ENCODE results near the gene NAPSA.
"Not testable (repeated sequence)": the region's sequence is repeated elsewhere in the genome, so short reads cannot be mapped to it uniquely, and the experiment has no call there.

NAPSA gene

DNA sequence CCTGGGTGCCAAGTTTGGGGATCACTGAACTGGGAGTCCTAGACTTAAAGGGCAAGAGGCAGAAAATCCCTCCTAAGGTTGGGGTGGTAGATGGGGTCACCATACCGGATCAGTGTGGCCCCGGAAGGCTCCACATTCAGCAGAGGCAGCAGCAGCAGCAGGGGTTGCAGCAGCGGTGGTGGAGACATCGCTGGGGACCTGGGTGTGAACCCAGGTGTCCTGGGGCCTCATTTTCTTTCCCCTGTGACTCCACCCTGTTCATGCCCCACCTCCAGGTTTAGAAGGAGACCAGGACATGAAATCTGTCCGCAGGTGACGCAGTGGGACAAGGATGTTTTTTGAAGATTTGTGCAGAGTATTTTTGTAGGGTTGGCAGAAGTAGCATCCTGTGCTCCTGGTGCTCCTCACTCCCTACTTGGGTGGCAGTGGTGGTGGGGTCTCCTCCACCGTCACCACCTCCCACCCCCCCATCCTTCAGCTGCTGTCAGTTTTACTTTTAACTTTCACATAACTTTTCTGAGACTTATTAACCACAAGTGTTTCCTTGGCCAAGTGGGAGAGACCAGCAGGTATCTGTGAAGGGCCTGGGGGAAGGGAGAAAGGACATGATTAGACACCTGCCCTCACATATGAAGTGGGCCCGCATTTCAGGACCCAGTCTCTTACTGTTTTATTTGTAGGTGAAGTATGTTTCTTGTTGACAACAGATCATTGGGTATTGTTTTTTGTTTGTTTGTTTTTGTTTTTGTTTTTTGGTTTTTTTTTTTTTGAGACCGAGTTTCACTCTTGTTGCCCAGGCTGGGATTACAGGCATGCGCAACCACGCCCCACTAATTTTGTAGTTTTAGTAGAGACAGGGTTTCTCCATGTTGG lies at the start of gene NAPSA:
Gene NAPSA (minus strand): TSS at position 206 of the 873 bp plus-strand sequence. CDS start 18 bp downstream, at position 188.
- no peak for DNase-seq

GRCh38 chr19:50413531-50413930 lies 48.1 kb upstream of the NAPSA start:
- no peak for DNase-seq

DNA sequence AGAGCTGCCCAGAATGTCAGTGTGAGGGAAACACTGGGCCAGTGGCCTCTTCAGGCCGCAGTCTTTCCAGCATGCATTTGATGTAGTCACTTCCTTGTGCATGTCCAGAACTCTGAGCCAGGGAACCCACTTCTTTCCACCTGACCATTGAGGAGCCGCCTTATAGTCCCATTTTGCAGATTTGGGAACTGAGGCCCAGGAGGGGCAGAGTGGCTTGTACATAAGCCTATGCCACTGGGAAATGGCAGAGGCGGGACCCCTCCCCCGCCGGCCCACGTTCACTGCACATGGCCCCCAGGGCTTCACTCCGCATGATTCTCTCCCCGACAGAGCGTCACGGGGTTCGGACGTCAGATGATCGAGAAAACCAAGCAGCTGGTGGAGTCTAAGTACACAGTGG lies 47.7 kb upstream of the NAPSA start:
- no peak for DNase-seq

DNA sequence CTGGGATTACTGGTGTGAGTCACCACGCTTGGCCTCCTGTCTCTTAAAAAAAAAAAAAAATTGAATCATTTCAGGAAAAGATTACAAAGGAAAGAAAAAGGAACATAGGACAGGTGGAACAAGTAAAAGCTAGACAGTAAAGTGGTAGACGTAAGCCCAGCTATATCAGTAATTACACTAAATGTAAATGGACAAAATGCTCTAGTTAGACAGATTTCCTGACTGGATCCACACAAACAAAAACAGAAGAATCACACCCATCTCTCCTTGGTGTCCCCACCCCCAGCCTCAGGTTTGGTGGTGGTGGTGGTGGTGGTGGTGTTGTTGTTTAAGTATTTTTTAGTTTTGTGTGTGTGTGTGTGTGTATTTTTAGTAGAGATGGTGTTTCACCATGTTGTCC lies 47.0 kb upstream of the NAPSA start:
- DNase-seq = no peak

DNA sequence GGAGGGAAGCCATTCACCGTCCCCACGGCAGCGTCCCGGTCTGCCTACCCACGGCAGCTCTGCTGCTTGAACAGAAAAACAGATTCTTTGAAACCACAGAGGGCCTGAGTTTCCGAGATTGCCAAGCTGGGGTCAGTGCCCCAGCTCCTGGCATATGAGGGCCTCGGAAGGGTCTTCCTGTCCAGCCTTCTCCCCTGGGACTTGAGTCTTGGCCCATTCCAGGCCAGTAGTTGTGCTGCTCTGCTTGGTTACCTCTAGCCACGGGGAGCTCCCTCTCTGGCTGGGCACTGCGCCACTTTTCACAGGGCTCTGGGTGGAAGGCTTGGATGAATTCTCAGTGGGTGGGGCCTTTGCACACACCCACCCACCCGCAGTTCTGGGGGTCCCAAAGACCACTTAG lies 44.7 kb upstream of the NAPSA start:
- no peak for DNase-seq

DNA sequence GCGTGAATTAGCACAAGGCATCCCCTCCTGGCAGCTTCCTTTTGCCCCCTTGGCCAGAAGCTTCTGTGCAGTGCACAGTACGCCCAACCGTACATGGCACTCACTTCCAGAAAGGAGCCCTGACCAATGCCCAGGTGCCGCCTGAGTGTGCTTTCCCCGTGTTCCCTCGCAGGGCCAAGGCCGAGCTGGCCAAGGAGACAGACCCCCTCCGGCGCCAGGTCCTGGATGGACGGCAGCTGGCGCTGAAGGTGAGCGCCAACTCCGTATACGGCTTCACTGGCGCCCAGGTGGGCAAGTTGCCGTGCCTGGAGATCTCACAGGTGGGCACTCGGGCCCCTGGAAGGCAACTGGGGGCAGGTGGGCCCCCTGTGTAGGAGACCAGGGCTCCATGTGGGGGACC lies 43.9 kb upstream of the NAPSA start:
- DNase-seq = no peak

GRCh38 chr19:50406829-50407228 lies 41.4 kb upstream of the NAPSA start:
- no peak for DNase-seq

GRCh38 chr19:50406156-50406820 lies 40.8 kb upstream of the NAPSA start:
- DNase-seq = no peak

DNA sequence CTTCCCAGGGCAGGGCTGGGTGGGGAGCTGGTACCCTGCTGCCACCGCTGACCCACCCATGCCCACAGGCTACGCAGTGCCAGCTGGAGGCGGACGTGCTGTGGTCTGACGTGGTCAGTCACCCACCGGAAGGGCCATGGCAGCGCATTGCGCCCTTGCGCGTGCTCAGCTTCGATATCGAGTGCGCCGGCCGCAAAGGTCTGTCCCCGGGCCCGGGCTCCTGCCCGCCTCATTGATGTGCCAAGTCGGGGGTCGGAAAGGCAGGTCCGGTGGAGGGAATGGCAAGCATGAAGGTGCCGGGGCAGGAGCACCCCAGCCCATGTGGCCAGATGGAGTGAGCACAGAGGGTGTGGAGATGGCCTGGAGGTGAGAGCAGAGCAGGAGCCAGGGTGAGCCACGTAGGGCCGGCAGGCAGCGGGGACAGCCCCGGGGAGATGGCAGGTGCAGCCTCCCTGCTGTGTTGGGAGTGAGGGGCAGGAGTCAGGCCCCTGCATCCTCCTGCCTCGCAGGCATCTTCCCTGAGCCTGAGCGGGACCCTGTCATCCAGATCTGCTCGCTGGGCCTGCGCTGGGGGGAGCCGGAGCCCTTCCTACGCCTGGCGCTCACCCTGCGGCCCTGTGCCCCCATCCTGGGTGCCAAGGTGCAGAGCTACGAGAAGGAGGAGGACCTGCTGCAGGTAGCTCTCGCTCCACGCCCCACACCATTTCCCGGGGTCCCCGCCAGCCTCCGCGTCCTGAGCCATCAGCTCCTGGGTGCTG lies 37.3 kb upstream of the NAPSA start:
- no peak for DNase-seq

DNA sequence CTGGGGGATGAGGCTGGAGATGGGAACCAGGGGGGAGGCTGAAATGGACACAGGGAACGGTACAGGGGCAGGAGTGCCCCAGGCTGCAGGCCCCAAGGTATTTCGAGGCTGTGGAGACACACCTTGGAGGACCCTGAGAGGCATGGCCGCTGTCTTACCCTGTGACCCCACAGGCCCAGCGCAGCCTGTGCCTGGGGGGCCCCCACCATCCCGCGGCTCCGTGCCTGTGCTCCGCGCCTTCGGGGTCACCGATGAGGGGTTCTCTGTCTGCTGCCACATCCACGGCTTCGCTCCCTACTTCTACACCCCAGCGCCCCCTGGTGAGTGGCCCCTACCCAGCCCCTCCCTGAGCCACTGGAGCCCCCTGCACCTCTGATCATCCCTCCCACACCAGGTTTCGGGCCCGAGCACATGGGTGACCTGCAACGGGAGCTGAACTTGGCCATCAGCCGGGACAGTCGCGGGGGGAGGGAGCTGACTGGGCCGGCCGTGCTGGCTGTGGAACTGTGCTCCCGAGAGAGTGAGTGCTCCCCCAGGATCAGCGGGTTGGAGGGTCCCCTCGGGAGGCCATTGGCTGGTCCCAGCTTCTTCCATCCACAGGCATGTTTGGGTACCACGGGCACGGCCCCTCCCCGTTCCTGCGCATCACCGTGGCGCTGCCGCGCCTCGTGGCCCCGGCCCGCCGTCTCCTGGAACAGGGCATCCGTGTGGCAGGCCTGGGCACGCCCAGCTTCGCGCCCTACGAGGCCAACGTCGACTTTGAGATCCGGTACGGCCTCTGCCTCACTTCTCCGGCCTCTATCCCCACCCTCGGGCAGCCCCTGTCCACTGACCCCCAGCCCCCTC lies 36.4 kb upstream of the NAPSA start:
- no peak for DNase-seq

DNA sequence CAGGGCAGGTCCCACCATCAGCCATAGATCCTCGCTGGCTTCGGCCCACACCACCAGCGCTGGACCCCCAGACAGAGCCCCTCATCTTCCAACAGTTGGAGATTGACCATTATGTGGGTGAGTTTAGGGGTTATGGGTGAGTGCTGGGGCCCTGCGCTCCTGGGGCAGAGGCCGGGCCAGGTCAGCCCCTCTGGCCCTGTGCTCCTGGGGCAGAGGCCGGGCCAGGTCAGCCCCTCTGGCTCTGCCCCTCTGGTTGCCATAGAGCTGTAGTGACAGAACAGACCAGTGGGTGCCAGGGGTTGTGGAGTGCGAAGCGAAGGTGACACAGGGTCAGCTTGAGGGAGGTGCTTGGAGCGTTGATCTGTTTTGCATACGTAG lies 33.9 kb upstream of the NAPSA start:
- DNase-seq = no peak

DNA sequence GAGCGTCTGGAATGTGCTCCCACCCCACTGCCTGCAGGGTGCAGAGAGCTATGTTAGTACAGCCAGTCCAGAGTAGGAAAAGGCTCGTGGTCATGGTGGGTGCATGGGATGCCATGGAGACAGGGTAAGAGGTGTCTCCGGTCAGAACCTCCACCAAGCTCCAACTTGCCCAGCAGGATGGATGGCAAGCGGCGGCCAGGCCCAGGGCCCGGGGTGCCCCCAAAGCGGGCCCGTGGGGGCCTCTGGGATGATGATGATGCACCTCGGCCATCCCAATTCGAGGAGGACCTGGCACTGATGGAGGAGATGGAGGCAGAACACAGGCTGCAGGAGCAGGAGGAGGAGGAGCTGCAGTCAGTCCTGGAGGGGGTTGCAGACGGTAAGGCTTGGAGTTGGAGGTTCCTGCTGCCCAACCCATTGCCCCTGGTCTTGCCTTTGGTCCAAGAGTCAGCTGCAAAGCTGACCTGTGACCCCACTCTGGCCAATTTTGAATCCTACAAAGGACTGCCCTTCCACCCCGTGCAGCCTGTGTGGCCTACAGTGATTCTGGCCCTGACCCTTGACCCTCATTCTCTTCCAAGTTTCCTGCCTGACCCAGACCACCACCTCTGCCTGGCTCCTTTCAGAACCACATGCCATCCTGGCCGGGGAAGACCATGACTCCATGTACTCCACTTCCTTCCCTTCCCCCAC lies 33.4 kb upstream of the NAPSA start:
- DNase-seq = no peak

DNA sequence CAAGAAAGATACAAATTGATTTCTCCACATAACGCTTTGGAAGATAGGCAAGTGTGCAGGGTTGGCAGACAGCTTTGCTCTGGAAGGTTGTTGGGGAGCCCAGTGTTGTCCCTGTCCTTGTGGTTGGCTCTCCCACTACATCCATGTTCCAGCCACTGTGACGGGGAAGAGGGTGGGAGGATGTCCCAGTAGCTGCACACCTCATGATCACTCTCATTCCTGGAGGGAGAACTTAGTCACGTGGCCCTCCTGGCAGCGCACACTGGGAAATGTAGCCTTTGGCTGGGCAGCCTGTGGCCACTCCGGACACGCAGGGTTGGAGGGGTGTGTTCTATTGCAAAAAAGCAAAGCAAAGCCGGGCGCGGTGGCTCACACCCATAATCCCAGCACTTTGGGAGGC lies 28.6 kb upstream of the NAPSA start:
- no peak for DNase-seq

DNA sequence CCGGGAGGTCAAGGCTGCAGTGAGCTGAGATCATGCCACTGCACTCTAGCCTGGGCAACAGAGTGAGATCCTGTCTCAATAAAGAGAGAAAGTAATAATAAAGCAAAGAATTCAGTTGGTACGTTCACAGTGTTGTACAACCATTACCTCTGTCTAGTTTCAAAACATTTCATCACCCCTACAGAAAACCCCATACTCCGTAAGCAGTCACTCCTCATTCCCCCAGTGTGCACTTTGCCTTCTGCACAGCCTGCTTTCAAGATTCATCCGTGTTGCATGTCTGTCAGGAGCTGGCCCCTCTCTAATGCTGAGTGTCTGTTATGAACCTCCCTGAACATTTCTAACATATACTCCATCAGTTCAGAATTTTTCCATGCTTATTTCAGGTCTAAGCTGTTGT lies 28.1 kb upstream of the NAPSA start:
- no peak for DNase-seq

DNA sequence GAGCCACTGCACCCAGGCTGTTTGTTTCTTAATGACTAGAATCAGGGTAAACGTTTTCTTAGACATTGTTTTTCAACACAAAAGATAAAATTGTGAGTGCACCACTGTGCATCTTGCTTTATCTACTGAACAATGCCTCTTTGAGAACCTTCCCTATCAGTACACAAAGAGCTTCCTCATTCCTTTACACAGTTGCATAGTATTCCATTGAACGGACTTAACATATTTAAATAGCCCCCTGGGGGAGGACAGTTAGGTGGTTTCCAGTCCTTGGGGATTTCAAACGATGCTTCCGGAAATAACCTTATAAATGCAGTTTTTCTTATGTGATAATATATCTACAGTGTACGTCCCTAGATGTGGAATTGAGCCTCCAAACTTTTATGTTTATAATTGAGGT lies 27.3 kb upstream of the NAPSA start:
- no peak for DNase-seq

DNA sequence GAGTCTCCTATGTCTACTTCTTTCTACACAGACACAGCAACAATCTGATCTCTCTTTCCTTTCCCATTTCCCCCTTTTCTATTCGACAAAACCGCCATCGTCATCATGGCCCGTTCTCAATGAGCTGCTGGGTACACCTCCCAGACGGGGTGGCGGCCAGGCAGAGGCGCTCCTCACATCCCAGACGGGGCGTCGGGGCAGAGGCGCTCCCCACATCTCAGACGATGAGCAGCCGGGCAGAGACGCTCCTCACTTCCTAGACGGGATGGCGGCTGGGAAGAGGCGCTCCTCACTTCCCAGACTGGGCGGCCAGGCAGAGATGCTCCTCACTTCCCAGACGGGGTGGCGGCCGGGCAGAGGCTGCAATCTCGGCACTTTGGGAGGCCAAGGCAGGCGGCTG lies 25.5 kb upstream of the NAPSA start:
- DNase-seq = not testable (repeated sequence)

DNA sequence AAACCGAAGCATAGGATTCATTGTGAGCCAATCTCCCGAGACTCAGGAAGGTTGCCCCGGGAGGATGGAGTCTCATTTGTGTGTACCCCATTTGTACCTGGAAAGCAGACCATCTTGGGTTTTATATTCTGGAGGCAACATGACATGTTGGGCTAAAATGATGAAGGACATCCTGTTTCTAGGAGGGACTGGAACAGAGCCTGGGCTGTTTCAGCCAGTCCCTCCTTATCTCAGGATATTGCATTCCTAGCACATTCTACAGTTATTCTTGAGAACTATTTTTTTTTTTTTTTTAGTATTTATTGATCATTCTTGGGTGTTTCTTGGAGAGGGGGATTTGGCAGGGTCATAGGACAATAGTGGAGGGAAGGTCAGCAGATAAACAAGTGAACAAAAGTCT lies 24.9 kb upstream of the NAPSA start:
- DNase-seq = not testable (repeated sequence)

- DNase-seq = no peak
Observed at GRCh38 chr19:50387868-50388245, 22.4 kb upstream of the NAPSA start.

DNA sequence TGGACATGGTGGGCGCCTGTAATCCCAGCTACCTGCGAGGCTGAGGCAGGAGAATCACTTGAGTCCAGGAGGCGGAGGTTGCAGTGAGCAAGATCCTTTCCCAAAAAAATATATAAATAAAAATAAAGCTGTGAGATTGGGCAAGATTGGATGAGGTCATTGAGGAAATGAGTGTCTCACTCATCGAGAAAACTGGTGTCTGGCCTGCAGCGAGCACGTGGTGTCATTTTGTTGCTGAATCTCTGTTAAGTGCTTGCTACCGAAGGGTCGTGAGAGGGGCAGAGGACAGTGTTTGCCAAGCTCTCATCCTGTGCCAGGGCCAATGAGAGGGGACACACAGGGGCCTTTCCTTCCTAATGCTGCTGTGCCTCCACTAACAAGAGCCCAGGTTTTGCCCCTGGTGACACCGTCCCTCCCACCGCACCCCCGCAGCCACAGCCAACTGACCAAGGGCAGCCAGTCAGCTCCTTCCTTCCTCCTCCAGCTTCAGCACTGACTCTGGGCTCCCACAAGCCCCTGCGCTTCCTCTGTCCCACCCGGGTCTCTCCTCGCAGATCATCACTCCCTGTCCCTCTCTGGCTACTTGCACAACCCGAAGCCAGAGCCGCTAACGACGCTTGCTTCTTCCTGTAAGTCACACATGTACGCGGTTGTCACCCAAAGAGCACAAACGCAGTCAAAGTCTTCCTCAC lies 21.9 kb upstream of the NAPSA start:
- DNase-seq = no peak

- DNase-seq = no peak
Observed at GRCh38 chr19:50384685-50385535, 19.5 kb upstream of the NAPSA start.
